ENCODE measurements around the gene WDR45B. TPM values are rescaled to one million over a fixed set of nuclear protein-coding genes. Genes with fewer than 3 reads are reported as not detected.
"Not testable (repeated sequence)": the region's sequence is repeated elsewhere in the genome, so short reads cannot be mapped to it uniquely, and the experiment has no call there.

The WDR45B gene
- total and polyA plus RNA-seq, 2 donors, result 60.3 to 73.7 TPM

GRCh38 chr17:82592767-82593589 lies 55.3 kb downstream of the WDR45B start:
- no peaks in the 10 kb centered on the region for H3K36me3 ChIP-seq (ENCODE audit: insufficient read depth)
- peak overlapping the region; percentile 92 for H3K27ac ChIP-seq (ENCODE audit: low read depth)
- 14% methylated on average over 29 of the region's 29 CpGs for WGBS
- H3K4me1 ChIP-seq (ENCODE audit: insufficient read depth), result peaks cover 1% of the 10 kb centered on the region
- H3K4me3 ChIP-seq (ENCODE audit: low read depth, low read length), result peak overlapping the region; percentile 51
- DNase-seq (ENCODE audit: extremely low spot score), result peak; percentile 55

GRCh38 chr17:82592289-82592766 lies 55.9 kb downstream of the WDR45B start:
- DNase-seq (ENCODE audit: extremely low spot score), result no peak
- WGBS, result 48% methylated on average over 9 of the region's 9 CpGs
- Histone ChIP-seq H3K36me3 (ENCODE audit: insufficient read depth) (peaks cover 5% of the 10 kb centered on the region), H3K4me3 (ENCODE audit: low read depth, low read length) (no peak overlapping the region), H3K27ac (ENCODE audit: low read depth) (peak overlapping the region; percentile 84), H3K4me1 (ENCODE audit: insufficient read depth) (peaks cover 1% of the 10 kb centered on the region)

- WGBS, result 72% methylated on average over 17 of the region's 17 CpGs
- no peak overlapping the region for H3K4me3 ChIP-seq (ENCODE audit: low read depth, low read length)
- H3K27ac ChIP-seq (ENCODE audit: low read depth), result no peak overlapping the region
- peaks cover 1% of the 10 kb centered on the region for H3K4me1 ChIP-seq (ENCODE audit: insufficient read depth)
- H3K36me3 ChIP-seq (ENCODE audit: insufficient read depth), result peaks cover 5% of the 10 kb centered on the region
- no peak for DNase-seq (ENCODE audit: extremely low spot score)
These were observed 57.2 kb downstream of the WDR45B start for GRCh38 chr17:82590881-82591539.

GRCh38 chr17:82590216-82590615 lies 58.0 kb downstream of the WDR45B start:
- H3K4me1 ChIP-seq (ENCODE audit: insufficient read depth), result peaks cover 1% of the 10 kb centered on the region
- H3K4me3 ChIP-seq (ENCODE audit: low read depth, low read length), result no peak overlapping the region
- no peak for DNase-seq (ENCODE audit: extremely low spot score)
- peaks cover 5% of the 10 kb centered on the region for H3K36me3 ChIP-seq (ENCODE audit: insufficient read depth)
- no peak overlapping the region for H3K27ac ChIP-seq (ENCODE audit: low read depth)
- WGBS, result 83% methylated on average over 6 of the region's 6 CpGs

- Histone ChIP-seq H3K4me1 (ENCODE audit: insufficient read depth) (peaks cover 1% of the 10 kb centered on the region), H3K36me3 (ENCODE audit: insufficient read depth) (peaks cover 7% of the 10 kb centered on the region), H3K4me3 (ENCODE audit: low read depth, low read length) (no peak overlapping the region), H3K27ac (ENCODE audit: low read depth) (no peak overlapping the region)
- WGBS, result 69% methylated on average over 6 of the region's 6 CpGs
- no peak for DNase-seq (ENCODE audit: extremely low spot score)
These were observed 58.4 kb downstream of the WDR45B start for GRCh38 chr17:82589851-82590180.

- Histone ChIP-seq H3K36me3 (ENCODE audit: insufficient read depth) (peaks cover 7% of the 10 kb centered on the region), H3K27ac (ENCODE audit: low read depth) (no peak overlapping the region)
- WGBS, result 90% methylated on average over 27 of the region's 27 CpGs
These were observed 59.7 kb downstream of the WDR45B start for GRCh38 chr17:82588266-82589175.

GRCh38 chr17:82587234-82588086 lies 60.8 kb downstream of the WDR45B start:
- no peak overlapping the region for H3K4me3 ChIP-seq (ENCODE audit: low read depth, low read length)
- H3K36me3 ChIP-seq (ENCODE audit: insufficient read depth), result peaks cover 7% of the 10 kb centered on the region
- H3K4me1 ChIP-seq (ENCODE audit: insufficient read depth), result no peaks in the 10 kb centered on the region
- no peak for DNase-seq (ENCODE audit: extremely low spot score)
- no peak overlapping the region for H3K27ac ChIP-seq (ENCODE audit: low read depth)
- 85% methylated on average over 47 of the region's 47 CpGs for WGBS

More at GRCh38 chr17:82588266-82589175, 59.7 kb downstream of the WDR45B start:
- Histone ChIP-seq H3K4me1 (ENCODE audit: insufficient read depth) (no peaks in the 10 kb centered on the region), H3K4me3 (ENCODE audit: low read depth, low read length) (no peak overlapping the region)
- no peak for DNase-seq (ENCODE audit: extremely low spot score)

GRCh38 chr17:82586576-82587233 lies 61.5 kb downstream of the WDR45B start:
- 89% methylated on average over 21 of the region's 21 CpGs for WGBS
- no peak for DNase-seq (ENCODE audit: extremely low spot score)
- H3K36me3 ChIP-seq (ENCODE audit: insufficient read depth), result peaks cover 7% of the 10 kb centered on the region
- H3K4me1 ChIP-seq (ENCODE audit: insufficient read depth), result no peaks in the 10 kb centered on the region
- H3K4me3 ChIP-seq (ENCODE audit: low read depth, low read length), result no peak overlapping the region
- H3K27ac ChIP-seq (ENCODE audit: low read depth), result no peak overlapping the region

GRCh38 chr17:82585935-82586575 lies 62.2 kb downstream of the WDR45B start:
- WGBS, result 91% methylated on average over 23 of the region's 23 CpGs
- not testable (repeated sequence) for H3K4me3 ChIP-seq (ENCODE audit: low read depth, low read length); H3K27ac ChIP-seq (ENCODE audit: low read depth); H3K4me1 ChIP-seq (ENCODE audit: insufficient read depth); H3K36me3 ChIP-seq (ENCODE audit: insufficient read depth)
- DNase-seq (ENCODE audit: extremely low spot score), result peak; percentile 81

GRCh38 chr17:82583720-82584234 lies 64.5 kb downstream of the WDR45B start:
- H3K4me3 ChIP-seq (ENCODE audit: low read depth, low read length), result no peak overlapping the region
- H3K4me1 ChIP-seq (ENCODE audit: insufficient read depth), result no peaks in the 10 kb centered on the region
- 88% methylated on average over 28 of the region's 28 CpGs for WGBS
- H3K36me3 ChIP-seq (ENCODE audit: insufficient read depth), result peaks cover 7% of the 10 kb centered on the region
- DNase-seq (ENCODE audit: extremely low spot score), result no peak
- H3K27ac ChIP-seq (ENCODE audit: low read depth), result no peak overlapping the region

- no peaks in the 10 kb centered on the region for H3K4me1 ChIP-seq (ENCODE audit: insufficient read depth)
- peaks cover 5% of the 10 kb centered on the region for H3K36me3 ChIP-seq (ENCODE audit: insufficient read depth)
- WGBS, result 86% methylated on average over 11 of the region's 11 CpGs
- H3K27ac ChIP-seq (ENCODE audit: low read depth), result no peak overlapping the region
- no peak overlapping the region for H3K4me3 ChIP-seq (ENCODE audit: low read depth, low read length)
- DNase-seq (ENCODE audit: extremely low spot score), result no peak
These were observed 65.5 kb downstream of the WDR45B start for GRCh38 chr17:82582709-82583108.

- Histone ChIP-seq H3K4me3 (ENCODE audit: low read depth, low read length) (no peak overlapping the region), H3K27ac (ENCODE audit: low read depth) (no peak overlapping the region), H3K36me3 (ENCODE audit: insufficient read depth) (peaks cover 3% of the 10 kb centered on the region), H3K4me1 (ENCODE audit: insufficient read depth) (no peaks in the 10 kb centered on the region)
- DNase-seq (ENCODE audit: extremely low spot score), result no peak
- 68% methylated on average over 8 of the region's 8 CpGs for WGBS
These were observed 66.0 kb downstream of the WDR45B start for GRCh38 chr17:82582213-82582612.

Measured in urinary bladder (tissue), 4 donors.